Measurements from ENCODE around the gene SAE1. TPM values are rescaled to one million over a fixed set of nuclear protein-coding genes. Genes with fewer than 3 reads are reported as not detected.
A peak's percentile ranks its signal among the peaks of the same experiment; 100 is the strongest.

The SAE1 gene
- total RNA-seq, 1 donor from 2014 or later: 305 TPM

DNA sequence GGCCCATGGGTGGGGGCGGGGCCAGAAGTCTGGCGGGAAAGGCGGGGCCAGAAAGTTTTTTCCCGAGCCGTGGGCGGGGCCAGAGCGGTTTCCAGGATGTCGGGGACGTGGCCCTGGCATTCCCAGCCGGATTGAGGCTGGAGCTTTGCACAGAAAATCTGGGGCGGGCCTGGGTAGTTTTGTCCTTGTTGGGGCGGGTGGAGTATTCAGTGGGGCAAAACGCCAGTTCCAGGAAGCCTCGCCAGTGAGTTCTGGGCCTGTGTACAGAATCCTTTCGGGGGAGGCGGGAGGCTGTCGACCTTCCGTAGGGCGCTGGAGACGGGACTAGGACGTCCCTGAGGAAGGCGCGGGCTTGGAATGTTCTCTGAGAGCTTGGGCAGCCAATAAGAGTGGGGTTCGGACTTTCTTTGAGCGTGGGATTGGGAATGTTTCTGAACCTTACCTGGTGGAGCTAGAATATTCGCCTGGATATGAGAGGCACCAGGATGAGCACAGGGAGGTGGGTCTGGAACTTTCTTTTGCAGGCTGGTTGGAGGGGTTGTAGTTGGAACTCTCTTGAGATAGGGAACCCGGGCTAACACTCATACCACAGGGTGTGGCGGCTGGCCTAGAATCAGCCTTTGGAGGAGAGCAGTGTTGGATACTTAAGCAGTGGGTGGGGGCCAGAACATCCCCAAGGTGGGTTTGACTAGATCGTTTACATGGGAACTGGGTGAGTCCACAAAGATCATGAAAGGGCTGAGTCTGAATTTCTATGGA, 127.0 kb downstream of the SAE1 start:
- H3K4me3 ChIP-seq: peak overlapping the region; percentile 72
- H3K36me3 ChIP-seq: no peaks in the 10 kb centered on the region
- no peaks in the 10 kb centered on the region for H3K9me3 ChIP-seq (ENCODE audit: low read depth)
- Mint-ChIP-seq H3K27me3 (ENCODE audit: insufficient read depth, low read depth) (peaks cover 11% of the 10 kb centered on the region), H3K4me3 (peak overlapping the region; percentile 91), H3K36me3 (peaks cover 31% of the 10 kb centered on the region), H3K27ac (peak overlapping the region; percentile 97), H3K4me1 (peaks cover 26% of the 10 kb centered on the region), H3K9me3 (no peaks in the 10 kb centered on the region)
- TF ChIP-seq EZH2phosphoT487 (IDR thresholded peaks at IDR 0.05) (no peak), EZH2 (IDR thresholded peaks at IDR 0.05) (no peak)
- TF ChIP-seq, protein P1, sequence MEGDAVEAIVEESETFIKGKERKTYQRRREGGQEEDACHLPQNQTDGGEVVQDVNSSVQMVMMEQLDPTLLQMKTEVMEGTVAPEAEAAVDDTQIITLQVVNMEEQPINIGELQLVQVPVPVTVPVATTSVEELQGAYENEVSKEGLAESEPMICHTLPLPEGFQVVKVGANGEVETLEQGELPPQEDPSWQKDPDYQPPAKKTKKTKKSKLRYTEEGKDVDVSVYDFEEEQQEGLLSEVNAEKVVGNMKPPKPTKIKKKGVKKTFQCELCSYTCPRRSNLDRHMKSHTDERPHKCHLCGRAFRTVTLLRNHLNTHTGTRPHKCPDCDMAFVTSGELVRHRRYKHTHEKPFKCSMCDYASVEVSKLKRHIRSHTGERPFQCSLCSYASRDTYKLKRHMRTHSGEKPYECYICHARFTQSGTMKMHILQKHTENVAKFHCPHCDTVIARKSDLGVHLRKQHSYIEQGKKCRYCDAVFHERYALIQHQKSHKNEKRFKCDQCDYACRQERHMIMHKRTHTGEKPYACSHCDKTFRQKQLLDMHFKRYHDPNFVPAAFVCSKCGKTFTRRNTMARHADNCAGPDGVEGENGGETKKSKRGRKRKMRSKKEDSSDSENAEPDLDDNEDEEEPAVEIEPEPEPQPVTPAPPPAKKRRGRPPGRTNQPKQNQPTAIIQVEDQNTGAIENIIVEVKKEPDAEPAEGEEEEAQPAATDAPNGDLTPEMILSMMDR (IDR thresholded peaks at IDR 0.05): no peak
- H3K4me2 ChIP-seq: peak overlapping the region; percentile 90
- H3K27ac ChIP-seq: peak overlapping the region; percentile 59
- H3K4me1 ChIP-seq: peaks cover 9% of the 10 kb centered on the region
- H3K27me3 ChIP-seq: no peaks in the 10 kb centered on the region
- peaks cover 19% of the 10 kb centered on the region for H3K79me2 ChIP-seq (ENCODE audit: low read depth)
- peaks cover 21% of the 10 kb centered on the region for H3F3A ChIP-seq (ENCODE audit: low read depth)
- peak overlapping the region; percentile 56 for H3K9ac ChIP-seq
- DNase-seq (ENCODE audit: low spot score): no peak
- peaks cover 25% of the 10 kb centered on the region for H4K20me1 ChIP-seq (ENCODE audit: low read depth)
- peak overlapping the region; percentile 58 for H2AFZ ChIP-seq (replicated peaks)

DNA sequence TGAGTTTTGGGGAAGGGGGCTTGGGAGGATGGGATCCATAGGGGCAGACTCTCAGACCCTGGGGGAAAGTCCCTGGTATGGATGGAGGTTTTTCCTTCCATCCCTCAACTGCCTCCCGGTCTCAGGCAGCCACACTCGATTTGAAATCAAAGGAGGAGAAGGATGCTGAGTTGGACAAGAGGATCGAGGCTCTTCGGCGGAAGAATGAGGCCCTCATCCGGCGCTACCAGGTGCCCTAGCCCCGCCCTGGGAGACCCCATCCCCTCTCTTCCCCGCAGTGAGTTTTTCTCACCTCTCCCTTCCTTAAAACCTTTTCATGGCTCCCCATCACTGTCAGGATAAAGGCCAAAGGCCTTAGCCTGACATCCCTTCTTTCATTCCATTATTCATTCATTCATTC, 127.8 kb downstream of the SAE1 start:
- peak overlapping the region; percentile 56 for H3K9ac ChIP-seq
- no peak overlapping the region for H3K27ac Mint-ChIP-seq
- H3K36me3 Mint-ChIP-seq: peaks cover 31% of the 10 kb centered on the region
- peaks cover 19% of the 10 kb centered on the region for H3K79me2 ChIP-seq (ENCODE audit: low read depth)
- H3K9me3 ChIP-seq (ENCODE audit: low read depth): no peaks in the 10 kb centered on the region
- no peaks in the 10 kb centered on the region for H3K27me3 ChIP-seq
- H3K4me2 ChIP-seq: peak overlapping the region; percentile 90
- no peaks in the 10 kb centered on the region for H3K9me3 Mint-ChIP-seq
- peak overlapping the region; percentile 72 for H3K4me3 ChIP-seq
- peaks cover 9% of the 10 kb centered on the region for H3K4me1 ChIP-seq
- peaks cover 11% of the 10 kb centered on the region for H3K27me3 Mint-ChIP-seq (ENCODE audit: insufficient read depth, low read depth)
- TF ChIP-seq, protein P1 (IDR thresholded peaks at IDR 0.05): no peak
- no peak for TF ChIP-seq EZH2phosphoT487 (IDR thresholded peaks at IDR 0.05)
- H3K27ac ChIP-seq: no peak overlapping the region
- no peaks in the 10 kb centered on the region for H3K36me3 ChIP-seq
- H3K4me3 Mint-ChIP-seq: peak overlapping the region; percentile 91
- H2AFZ ChIP-seq (replicated peaks): no peak overlapping the region
- peaks cover 25% of the 10 kb centered on the region for H4K20me1 ChIP-seq (ENCODE audit: low read depth)
- peaks cover 24% of the 10 kb centered on the region for H3K4me1 Mint-ChIP-seq
- peaks cover 21% of the 10 kb centered on the region for H3F3A ChIP-seq (ENCODE audit: low read depth)
- DNase-seq (ENCODE audit: low spot score): no peak

DNA sequence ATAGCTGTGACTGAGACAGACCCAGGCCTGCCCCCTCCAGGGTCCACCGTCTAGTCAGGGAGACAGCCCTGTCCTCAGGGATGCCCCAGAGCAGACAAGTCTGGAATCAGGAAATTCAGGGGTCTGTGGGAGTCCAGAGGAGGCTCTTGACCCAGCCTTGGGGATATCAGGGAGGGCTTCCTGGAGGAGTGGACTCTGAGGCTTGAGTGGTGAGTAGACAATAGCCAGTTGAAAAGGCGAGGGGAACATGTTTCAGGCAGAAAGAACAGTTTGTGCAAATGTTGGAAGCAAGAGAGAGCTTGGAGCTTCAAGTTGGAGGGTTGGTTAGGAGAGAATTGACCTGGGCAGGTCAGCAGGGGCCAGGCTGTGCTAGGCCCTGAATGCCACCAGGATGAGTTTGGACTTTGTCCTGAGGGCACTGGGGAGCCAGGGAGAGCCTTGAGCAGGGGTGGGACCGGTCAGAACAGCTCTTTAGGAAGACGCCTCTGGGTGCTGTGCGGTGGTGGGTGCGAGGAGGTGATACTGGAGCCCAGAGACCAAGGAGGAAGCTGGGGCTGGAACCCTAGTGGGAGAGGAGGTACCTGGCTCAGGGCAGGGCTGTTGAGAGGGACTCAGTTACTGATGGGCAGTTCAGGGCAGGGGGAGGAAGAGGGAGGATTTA, 128.4 kb downstream of the SAE1 start:
- peaks cover 9% of the 10 kb centered on the region for H3K4me1 ChIP-seq
- no peak for TF ChIP-seq EZH2 (IDR thresholded peaks at IDR 0.05)
- no peak for TF ChIP-seq EZH2phosphoT487 (IDR thresholded peaks at IDR 0.05)
- TF ChIP-seq, protein P1 (IDR thresholded peaks at IDR 0.05): no peak
- H3K4me3 ChIP-seq: no peak overlapping the region
- no peak overlapping the region for H3K9ac ChIP-seq
- H3K4me1 Mint-ChIP-seq: peaks cover 21% of the 10 kb centered on the region
- peaks cover 21% of the 10 kb centered on the region for H3F3A ChIP-seq (ENCODE audit: low read depth)
- H3K36me3 Mint-ChIP-seq: peaks cover 31% of the 10 kb centered on the region
- peak overlapping the region; percentile 73 for H3K4me3 Mint-ChIP-seq
- H2AFZ ChIP-seq (replicated peaks): no peak overlapping the region
- no peak overlapping the region for H3K27ac ChIP-seq
- H4K20me1 ChIP-seq (ENCODE audit: low read depth): peaks cover 25% of the 10 kb centered on the region
- peak overlapping the region; percentile 90 for H3K4me2 ChIP-seq
- no peaks in the 10 kb centered on the region for H3K27me3 ChIP-seq
- no peak for DNase-seq (ENCODE audit: low spot score)
- no peaks in the 10 kb centered on the region for H3K9me3 ChIP-seq (ENCODE audit: low read depth)
- H3K27me3 Mint-ChIP-seq (ENCODE audit: insufficient read depth, low read depth): peaks cover 11% of the 10 kb centered on the region
- peaks cover 19% of the 10 kb centered on the region for H3K79me2 ChIP-seq (ENCODE audit: low read depth)
- no peak overlapping the region for H3K27ac Mint-ChIP-seq
- no peaks in the 10 kb centered on the region for H3K9me3 Mint-ChIP-seq
- no peaks in the 10 kb centered on the region for H3K36me3 ChIP-seq

MicroRNAs encoded within 50 kb of the gene (microRNA counts, 767-probe panel; counts per million panel counts)
- 460 counts per million, percentile 90 among the panel's probes with 10 or more counts for microRNA hsa-miR-3190-5p

Small RNA genes lying within 50 kb of the gene (microRNA-seq; reads per million reads assigned to microRNA genes)
- gene MIR3190 (not detected), gene MIR3191 (not detected)

Small RNA genes lying within 50 kb of the gene (small RNA-seq; reads per million reads assigned to genes)
- not detected for gene MIR3190

Other genes with a start within 250 kb of the SAE1 start
- gene NPAS1, start 111.0 kb upstream of the SAE1 start, total RNA-seq (ENCODE audit: low replicate concordance): 1.2 and 4.3 TPM in 2 replicates
- 8.0 and 66.2 TPM in 2 replicates for gene TMEM160, start 82.2 kb upstream of the SAE1 start, total RNA-seq (ENCODE audit: low replicate concordance)
- 19.1 and 29.1 TPM in 2 replicates for gene ZC3H4, start 17.1 kb upstream of the SAE1 start, total RNA-seq (ENCODE audit: low replicate concordance)
- 2.8 and 19.1 TPM in 2 replicates for gene BBC3, start 100.4 kb downstream of the SAE1 start, total RNA-seq (ENCODE audit: low replicate concordance)
- gene CCDC9, start 125.7 kb downstream of the SAE1 start, total RNA-seq (ENCODE audit: low replicate concordance): 3.4 and 16.0 TPM in 2 replicates
- gene INAFM1, start 144.1 kb downstream of the SAE1 start, total RNA-seq (ENCODE audit: low replicate concordance): 3.7 TPM in 1 of 2 replicates, not detected in the other
- 0.06 TPM in 1 of 2 replicates, not detected in the other for gene C5AR1, start 179.0 kb downstream of the SAE1 start, total RNA-seq (ENCODE audit: low replicate concordance)
- gene C5AR2, start 201.3 kb downstream of the SAE1 start, total RNA-seq (ENCODE audit: low replicate concordance): not detected in 2 replicates
- 12.3 and 29.5 TPM in 2 replicates for gene DHX34, start 218.5 kb downstream of the SAE1 start, total RNA-seq (ENCODE audit: low replicate concordance)